ENCODE data around the gene LHX4. TPM values are rescaled to one million over a fixed set of nuclear protein-coding genes. Genes with fewer than 3 reads are reported as not detected.
A peak's percentile ranks its signal among the peaks of the same experiment; 100 is the strongest.

The LHX4 gene
- total RNA-seq, 1 experiment from 2014 or later, result 0.72 TPM

DNA sequence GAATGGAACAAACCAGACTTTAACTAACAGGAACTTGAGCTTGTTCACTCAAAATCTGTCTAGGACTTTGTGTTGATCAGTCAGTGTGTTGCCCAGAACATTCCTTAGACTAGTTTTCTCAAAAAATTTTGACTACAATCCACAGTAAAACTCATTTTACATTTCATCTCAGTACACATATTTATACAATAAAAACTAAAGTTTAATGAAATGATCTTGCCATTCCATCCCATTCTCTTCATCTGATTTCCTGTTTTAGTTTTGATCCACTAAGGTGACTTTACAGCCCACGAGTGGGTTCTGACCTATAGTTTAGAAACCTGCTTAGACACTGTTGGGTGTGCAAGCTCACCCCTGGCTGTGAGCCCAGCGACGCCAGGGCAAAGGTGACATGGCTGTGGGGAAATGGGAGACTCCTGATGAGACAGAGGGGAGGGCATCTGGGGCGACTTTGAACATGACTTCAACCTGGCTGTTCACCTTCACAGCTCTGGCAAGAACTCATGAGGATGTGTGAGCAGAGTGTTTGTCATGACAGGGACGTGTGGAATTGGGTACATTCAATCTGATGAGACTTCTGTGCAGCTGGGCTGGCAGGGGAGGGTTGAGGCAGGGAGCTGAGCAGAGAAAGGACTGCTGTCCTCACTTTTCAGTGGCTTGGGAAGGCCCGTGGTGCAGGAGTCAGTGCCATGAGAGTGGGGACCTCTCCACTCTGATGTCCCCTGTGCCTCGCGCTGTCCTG lies 40.6 kb downstream of the LHX4 start:
- DNase-seq (ENCODE audit: low read depth), result no peak

DNA sequence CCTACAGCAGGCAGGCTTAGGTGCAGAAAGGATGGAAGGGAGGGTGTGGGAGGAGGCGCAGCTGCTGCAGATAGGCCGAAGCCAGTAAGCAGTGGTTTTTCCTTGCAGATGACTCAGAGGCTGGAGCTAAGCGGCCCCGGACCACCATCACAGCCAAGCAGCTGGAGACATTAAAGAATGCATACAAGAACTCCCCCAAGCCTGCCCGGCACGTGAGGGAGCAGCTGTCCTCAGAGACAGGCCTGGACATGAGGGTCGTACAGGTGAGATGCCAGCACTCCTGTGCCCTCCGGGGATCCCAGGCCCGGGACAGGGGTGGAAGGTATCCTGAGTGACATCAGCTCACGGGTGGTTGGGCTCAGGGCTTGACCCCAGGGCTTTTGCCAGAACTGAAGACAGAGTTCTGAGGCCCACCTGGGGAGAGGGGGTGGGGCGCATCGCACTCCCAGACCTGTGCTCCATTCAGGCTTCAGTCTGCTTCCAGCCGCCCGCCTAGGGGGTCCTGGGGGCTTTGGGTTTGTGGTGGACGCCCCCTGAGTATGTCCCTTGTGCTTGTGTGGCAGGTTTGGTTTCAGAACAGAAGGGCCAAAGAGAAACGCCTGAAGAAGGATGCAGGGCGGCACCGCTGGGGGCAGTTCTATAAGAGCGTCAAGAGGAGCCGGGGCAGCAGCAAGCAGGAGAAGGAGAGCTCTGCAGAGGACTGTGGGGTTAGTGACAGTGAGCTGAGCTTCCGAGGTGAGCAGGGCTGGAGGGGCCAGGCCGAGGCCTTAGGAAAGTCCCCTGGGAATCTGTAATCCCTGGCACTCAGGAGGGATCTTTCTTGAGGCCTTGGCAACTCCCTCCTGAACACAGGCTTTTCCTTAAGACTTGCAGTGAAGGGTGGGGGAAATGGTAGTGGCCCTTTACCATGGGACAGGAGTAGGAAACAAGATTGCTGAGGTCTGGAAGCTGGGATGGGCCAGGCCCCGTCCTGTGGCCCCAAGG lies 41.5 kb downstream of the LHX4 start:
- peak; percentile 81 for DNase-seq (ENCODE audit: low read depth)

DNA sequence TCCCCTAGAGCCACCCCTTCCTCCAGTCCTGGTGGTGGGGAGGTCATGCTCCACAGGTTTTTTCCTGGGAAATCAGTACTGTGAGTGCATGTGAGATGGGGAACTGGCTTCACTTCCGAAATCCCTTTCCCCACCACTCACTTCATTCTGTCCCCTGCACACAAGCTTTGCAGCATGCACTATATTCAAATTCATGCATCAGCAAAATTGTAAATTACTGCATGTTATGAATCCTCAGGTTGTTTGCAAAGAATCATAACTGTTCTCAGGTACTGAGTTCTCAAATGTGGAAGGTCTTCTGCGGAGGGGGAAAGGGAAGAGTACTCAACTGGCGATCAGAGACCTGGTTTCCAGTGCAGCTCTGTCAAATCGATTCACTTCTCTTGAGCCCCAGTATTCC lies 42.3 kb downstream of the LHX4 start:
- DNase-seq (ENCODE audit: low read depth), result no peak

DNA sequence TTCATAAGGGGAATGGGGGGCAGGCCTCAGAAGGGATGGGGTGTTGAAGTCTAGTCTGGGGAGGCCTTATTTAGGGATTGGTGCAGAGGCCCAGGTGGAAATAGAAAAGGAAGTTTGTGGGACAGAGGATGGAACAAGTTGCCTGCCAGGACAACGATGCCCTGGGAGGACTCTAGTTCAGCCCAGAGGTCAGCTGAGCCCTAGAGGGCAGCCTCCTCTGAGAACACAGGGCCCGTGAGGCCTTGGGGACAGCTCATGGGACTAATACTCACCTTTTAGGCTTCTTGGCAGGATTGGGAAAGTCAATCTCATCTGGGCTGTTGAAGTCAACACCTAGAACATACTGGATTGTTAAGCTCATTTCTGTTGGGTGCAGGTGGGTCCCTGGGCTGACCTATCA lies 43.0 kb downstream of the LHX4 start:
- no peak for DNase-seq (ENCODE audit: low read depth)

DNA sequence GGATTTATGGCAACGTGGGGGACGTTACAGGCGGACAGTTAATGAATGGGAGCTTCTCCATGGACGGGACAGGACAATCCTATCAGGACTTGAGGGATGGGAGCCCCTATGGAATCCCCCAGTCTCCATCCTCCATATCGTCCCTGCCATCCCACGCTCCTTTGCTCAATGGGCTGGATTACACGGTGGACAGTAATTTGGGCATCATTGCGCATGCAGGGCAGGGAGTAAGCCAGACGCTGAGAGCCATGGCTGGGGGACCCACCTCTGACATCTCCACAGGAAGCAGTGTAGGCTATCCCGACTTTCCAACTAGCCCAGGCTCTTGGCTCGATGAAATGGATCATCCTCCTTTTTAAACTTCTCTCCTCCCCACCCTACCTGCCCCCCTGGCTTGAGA lies 44.2 kb downstream of the LHX4 start:
- no peak for DNase-seq (ENCODE audit: low read depth)

DNA sequence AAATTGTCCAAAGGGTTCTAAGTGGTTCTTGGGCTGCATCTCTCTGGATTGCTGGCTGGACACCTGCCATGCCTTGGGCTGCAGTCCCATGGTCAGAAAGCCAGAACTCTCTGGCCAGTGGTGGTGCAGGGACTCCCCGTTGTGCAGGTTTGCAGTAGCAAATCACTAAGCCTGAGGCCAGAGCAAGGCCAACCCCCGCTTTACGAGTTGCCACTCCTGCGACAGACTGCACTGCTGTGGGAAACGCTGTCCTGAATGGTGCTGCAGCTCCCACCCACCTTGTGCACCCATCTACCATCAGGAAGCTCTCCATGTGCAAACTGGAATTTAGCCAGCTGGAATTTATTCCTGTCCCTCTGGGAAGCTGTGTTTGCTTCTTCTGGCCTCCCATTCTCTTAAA lies 45.7 kb downstream of the LHX4 start:
- no peak for DNase-seq (ENCODE audit: low read depth)

DNA sequence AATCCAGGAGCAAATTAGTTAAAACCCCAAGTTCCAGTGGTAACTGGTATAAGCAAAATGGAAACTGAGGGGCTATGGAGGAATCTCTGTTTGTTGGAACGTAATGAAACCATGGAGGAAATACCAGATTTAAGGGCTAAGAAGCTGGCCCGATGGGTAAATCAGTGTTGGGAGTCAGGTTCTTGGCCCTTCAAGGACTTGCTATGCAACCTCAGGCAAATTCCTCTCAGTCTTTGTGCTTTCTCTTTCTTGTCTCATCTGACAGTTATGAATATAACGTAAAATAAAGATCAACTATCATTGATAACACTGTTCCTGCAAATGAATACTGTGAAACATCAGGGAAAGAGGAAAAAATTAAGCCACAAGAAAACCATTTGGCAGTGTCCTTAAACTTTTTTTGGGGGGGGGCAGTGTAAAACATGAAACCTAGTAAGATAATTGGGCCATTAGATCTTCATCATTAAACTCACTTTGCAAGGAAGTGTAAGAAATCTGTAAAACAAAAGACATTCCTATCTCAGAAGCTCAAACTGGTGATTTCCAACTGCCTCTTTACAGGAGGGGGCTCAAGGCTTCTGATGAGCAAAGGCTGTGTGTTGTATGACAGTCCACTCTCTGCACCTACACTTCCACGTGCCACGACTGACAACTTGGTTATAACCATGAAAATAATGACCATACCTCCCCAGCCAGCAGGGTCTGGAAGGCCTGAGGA lies 47.6 kb downstream of the LHX4 start:
- DNase-seq (ENCODE audit: low read depth), result no peak

DNA sequence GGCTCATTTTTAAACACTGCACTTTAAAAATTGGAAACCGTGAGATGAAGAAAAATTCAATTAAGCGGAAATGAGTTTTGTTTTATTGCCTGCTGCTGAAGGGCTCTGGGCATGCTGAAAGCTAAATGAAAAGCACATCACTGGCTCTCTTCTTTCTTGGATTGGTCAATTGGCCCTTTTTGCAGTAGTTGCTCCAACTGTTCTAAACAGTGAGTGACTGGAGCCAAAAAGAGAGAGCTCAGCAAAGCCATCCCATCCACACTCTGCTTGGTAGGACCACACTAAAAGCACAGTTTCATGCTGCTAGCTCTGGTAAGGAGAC lies 48.1 kb downstream of the LHX4 start:
- no peak for DNase-seq (ENCODE audit: low read depth)

DNA sequence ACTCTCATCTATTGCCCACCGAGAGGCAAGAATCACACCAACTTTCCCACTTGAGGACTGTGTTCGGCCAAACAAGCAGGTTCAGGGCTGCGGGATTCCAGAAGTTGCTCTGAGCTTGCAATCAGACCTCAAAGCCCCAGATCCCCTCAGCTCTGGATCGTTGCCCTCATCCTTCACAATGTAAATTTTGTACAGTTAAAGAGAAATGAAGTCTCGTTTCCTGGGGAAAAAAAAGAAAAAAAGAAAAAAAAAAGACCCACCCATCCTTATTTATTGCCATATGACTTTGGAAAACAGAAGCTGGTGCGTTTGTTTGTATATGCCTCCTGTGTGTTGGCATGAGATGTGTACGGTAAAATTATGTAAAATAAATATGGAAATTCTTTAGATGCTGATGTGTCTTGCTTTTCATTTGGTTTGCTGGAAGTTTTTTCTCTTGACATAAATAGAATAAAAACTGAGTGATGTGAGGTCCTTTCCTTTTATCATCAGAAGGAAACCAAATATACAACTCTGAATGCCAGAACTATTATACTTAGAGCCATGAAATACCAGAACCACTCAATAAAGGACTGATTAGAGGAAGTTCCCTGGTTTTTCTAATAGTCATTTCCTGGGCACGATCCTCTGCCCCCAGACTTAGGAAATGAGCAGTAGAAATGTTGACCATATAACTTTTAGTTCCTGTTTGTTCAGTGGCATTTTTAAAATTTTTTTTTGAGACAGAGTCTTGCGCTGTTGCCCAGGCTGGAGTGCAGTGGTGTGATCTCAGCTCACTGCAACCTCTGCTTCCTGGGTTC lies 48.7 kb downstream of the LHX4 start:
- no peak for DNase-seq (ENCODE audit: low read depth)

DNA sequence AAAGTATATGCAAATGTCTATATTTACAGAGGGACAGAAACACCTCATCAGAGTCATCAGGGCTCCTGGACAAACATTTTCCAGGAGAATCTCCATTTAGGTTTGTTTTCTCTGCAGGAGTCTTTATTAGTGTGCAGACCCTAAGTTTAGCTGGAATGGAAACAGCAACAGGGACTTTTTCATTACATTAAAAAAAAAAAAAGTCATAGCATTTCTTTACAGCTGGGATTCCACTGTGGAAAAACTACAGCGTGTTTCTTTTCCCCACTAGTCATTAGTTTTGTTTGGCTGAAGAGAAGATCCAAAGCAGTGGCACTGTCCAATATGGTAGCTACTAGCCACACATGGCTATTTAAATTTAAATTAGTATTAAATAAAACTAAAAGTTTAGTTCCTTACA lies 49.6 kb downstream of the LHX4 start:
- no peak for DNase-seq (ENCODE audit: low read depth)

DNA sequence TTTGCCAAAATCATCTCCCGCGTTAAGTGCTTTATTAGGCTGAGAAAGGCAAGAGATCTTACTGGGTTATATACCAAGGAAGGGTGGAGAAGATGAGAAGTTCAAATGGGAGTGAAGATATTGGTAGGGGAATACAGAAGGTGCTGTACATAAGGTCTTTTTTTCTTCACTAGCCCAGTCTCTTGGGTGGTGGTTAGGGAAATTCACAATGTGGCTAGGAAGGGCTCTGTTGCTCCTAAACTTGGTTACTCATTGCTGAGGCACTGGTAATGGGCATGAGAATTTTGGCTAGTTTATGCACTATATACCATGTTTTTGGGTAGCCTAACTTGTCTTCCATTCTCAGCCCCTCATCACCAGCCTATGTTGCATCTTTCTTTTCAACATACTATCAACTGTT lies 50.6 kb downstream of the LHX4 start:
- DNase-seq (ENCODE audit: low read depth), result no peak

DNA sequence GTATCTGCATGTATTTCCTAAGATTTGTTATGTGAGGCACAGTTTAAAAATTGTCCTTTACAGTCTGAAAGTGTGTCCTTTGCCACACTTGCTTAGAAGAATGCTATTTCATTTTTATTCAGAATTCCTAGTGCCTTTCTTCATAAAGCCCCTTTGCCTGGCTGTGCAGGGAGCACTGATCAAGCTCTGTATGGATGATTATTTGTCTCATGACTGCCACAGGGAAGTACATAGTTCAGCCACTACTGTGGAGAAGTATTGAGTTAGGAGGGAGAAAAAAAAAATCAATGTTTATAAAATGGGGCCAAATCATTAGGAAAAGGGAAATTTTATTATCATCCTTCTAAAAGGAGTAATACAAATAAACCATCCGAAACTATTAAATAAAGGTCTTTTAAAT lies 51.4 kb downstream of the LHX4 start:
- no peak for DNase-seq (ENCODE audit: low read depth)

DNA sequence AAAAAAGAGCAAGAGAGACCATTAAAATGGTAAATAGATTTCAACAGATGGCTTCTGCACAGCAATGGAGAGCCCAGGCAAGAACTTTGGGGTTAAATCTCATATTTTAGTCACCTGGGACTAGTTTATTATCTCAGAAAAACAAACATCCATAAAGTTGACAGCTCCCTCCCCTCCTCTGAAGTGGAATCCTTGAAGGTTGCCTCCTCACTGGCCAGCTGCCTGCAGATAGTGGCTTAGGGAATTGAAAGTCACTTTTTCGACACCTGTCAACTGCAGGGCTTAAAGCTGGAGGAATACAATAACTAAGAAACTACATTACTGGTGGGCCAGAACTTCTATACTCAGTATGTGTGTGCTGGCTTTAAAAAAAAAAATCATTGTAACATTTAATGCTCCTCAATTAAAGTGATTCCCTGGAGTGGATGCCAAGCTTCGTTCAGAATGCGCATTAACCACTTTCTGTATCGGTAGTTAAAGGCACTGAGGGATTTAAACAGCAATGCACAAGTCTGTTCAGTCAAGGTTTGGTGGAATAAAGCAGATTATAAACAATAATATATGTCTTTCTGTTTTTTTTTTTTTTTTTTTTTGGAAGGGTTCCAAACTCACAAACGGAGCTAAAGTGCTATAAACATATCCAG lies 52.5 kb downstream of the LHX4 start:
- DNase-seq (ENCODE audit: low read depth), result no peak

DNA sequence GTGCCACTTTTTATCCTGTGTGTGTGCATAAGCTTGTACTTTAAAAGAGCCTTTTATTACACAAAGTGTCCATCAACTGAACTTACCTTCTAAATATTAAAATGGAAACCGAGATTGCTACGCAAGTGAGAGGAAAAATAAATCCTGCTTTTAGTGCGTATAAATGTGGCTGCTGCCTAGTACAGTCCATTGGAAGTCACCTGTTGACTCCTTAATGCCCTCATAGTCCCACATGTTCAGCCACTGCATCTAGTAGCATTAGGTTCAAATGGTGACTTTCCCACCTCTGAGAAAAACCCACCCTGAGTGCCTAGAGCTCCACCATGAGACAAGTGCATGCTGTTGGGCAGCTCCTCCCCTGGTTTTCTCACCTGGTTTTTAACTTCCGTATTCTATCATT lies 53.0 kb downstream of the LHX4 start:
- no peak for DNase-seq (ENCODE audit: low read depth)

DNA sequence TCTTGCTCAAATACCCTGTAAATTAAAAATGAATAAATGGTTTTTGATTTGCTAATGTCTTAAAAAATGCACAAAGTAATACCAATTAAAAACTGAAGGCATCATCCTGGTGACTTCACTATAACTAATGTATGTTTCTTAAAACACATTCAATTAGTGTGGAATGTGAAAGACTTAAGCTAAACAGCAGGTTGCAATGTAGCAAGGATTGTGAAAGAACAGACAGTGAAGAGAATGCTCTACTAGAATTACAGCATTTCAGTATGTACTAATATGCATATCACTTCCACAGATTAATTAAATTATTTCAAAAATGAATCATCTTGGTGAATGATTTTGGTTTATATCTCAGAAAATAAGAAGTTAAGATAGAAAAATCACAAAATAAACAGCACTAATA lies 56.4 kb downstream of the LHX4 start:
- DNase-seq (ENCODE audit: low read depth), result no peak

DNA sequence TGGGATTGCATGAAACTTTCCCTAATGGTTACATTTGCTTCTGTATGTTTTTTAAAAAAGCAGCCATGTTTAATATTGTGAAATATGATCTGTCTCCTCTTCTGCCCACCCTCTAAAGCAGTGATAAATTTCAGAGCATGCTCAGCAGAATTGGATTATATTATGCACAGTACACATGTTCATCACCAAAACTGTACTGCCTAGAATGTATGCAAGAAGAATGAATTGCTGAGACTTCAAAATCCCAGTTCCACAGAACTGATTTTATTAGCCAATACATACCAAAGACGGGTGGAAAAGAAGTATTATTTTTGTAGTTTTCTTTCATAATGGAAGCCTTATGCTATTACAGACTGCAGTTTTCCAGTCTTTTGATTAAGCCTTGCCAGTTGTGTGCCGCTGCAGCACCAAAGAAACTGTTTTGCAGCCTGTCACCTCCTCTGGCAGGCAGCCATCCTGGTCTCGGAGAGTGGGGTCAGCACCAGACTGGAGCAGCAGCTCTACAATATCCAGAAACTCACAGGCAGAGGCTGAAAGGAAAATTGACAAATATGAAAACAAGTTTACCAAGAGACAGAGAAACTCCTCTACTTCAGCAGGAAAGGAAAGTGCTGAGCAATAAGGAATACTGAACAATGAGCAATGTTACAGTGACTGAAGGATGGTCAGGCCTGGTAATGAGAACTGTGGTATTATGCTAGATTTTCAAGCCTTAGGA lies 58.1 kb downstream of the LHX4 start:
- DNase-seq (ENCODE audit: low read depth), result no peak

DNA sequence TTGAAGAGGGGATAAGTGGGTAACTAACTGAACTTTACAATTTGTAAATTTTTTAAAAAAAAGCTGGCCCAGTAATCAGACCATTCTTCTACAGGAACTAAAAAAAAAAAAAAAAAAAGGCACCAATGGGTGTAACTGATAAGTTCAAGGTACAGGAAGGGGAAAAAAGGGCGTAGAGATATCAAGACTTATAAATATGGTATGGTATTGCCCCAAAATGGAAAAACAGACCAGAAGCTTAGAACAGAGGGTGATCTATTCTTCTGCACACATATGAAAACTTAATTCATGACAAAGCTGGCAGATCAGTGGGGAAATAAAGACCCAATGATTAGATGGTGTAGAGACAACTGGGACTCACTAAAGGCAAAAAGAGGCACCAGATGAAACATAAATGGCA lies 58.9 kb downstream of the LHX4 start:
- no peak for DNase-seq (ENCODE audit: low read depth)

DNA sequence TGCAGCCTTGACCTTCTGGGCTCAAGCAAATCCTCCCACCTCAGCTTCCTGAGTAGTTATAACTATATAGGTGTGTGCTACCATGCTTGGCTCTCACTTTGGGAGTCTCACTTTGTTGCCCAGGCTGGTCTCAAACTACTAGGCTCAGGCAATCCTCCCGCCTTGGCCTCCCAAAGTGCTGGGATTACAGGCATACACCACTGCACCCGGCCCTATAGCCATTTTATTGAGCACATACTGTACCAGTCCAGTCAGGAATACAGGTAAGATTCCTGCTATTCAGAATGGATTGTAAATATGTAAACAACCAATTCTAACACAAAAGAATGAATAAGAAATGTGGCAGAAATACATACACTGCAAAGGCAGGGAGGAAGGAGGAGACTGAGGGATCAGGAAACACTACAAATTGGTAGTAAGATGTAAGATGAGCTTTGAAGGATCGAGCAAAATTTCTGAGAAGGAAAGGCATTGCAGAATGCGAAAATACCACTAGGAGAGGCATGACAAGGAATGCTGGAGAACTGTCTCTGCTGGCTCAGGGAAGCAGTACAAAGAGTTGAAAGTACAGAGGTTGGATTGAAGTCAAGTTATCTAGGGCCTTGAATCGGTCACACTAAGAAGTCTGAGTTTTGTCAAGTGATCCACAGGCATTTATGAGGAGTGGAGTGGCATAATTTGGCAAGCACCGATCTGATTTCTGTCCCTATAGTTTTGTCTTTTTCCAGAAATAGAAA lies 60.4 kb downstream of the LHX4 start:
- no peak for DNase-seq (ENCODE audit: low read depth)

DNA sequence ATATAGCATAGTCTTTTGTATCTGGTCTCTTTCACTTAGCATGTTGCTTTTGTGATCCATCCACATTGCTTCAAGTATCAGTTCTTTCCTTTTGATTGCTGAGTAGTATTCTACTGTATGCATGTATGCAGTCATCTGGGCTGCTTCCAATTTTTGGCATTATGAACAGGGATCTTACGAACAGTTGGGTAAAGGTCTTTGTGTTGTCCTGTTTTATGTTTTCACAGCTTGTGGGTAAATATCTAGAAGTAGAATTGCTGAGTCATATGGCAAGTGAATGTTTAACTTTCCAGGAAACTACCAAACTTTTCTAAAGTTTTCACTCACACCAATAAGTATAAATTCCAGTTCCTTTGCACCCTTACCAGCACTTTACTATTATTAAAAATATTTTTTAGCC lies 60.9 kb downstream of the LHX4 start:
- DNase-seq (ENCODE audit: low read depth), result no peak
